H9 (cell line): Measurements from ENCODE around the gene EPHA1. TPM values are rescaled to one million over a fixed set of nuclear protein-coding genes. Genes with fewer than 3 reads are reported as not detected.

Experiments used
- DNase-seq: peaks from one replicate; pipeline ENCODE4 v3.0.0-alpha.2; 2017
- H2AFZ ChIP-seq: one replicate; pipeline ENCODE4 v1.6.1; 2013; ENCODE audit warnings: mild to moderate bottlenecking, low read length, control low read depth, moderate library complexity
- H2AK5ac ChIP-seq: 2 replicates; pipeline ENCODE4 v1.6.1; 2013; ENCODE audit warnings: low read length, control low read depth, mixed read lengths; ENCODE audit not compliant: insufficient read length
- H2BK120ac ChIP-seq: one replicate; pipeline ENCODE4 v1.6.1; 2013; ENCODE audit warnings: low read depth, mild to moderate bottlenecking, low read length, control low read depth, inconsistent platforms; ENCODE audit not compliant: poor library complexity, severe bottlenecking
- H2BK12ac ChIP-seq: 2 replicates; pipeline ENCODE4 v1.6.1; 2013; ENCODE audit warnings: low read length, control low read depth, mixed read lengths, low read depth; ENCODE audit not compliant: insufficient read length
- H2BK15ac ChIP-seq: 2 replicates; pipeline ENCODE4 v1.6.1; 2013; ENCODE audit warnings: low read depth, low read length, control low read depth
- H2BK20ac ChIP-seq: one replicate; pipeline ENCODE4 v1.6.1; 2013; ENCODE audit warnings: low read depth, mild to moderate bottlenecking, low read length, control low read depth, inconsistent platforms; ENCODE audit not compliant: poor library complexity, severe bottlenecking
- H2BK5ac ChIP-seq: 2 replicates; pipeline ENCODE4 v1.6.1; 2013; ENCODE audit warnings: low read length, control low read depth, mixed read lengths; ENCODE audit not compliant: insufficient read length
- H3K14ac ChIP-seq: 2 replicates; pipeline ENCODE4 v1.6.1; 2013; ENCODE audit warnings: low read length, control low read depth; ENCODE audit not compliant: insufficient read depth
- H3K18ac ChIP-seq: 2 replicates; pipeline ENCODE4 v1.6.1; 2013; ENCODE audit warnings: low read depth, mild to moderate bottlenecking, mixed read lengths, low read length, control low read depth; ENCODE audit not compliant: insufficient read length
- H3K23ac ChIP-seq: 2 replicates; pipeline ENCODE4 v1.6.1; 2013; ENCODE audit warnings: low read length, control low read depth, mixed read lengths, low read depth; ENCODE audit not compliant: insufficient read length
- H3K23me2 ChIP-seq: 2 replicates; pipeline ENCODE4 v1.6.1; 2013; ENCODE audit warnings: low read depth, mild to moderate bottlenecking, mixed read lengths, low read length, control low read depth; ENCODE audit not compliant: insufficient read length, poor library complexity, severe bottlenecking
- H3K27ac ChIP-seq: 2 replicates; pipeline ENCODE4 v1.5.1; 2013; ENCODE audit warnings: low read length, control low read depth, mixed read lengths, low read depth; ENCODE audit not compliant: insufficient read length
- H3K27me3 ChIP-seq: 2 replicates; pipeline ENCODE4 v1.6.1; 2013; ENCODE audit warnings: low read length, control low read depth, inconsistent platforms; ENCODE audit not compliant: insufficient read depth
- H3K4ac ChIP-seq: 2 replicates; pipeline ENCODE4 v1.6.1; 2013; ENCODE audit warnings: low read depth, mild to moderate bottlenecking, control low read depth, inconsistent platforms, low read length, moderate library complexity
- H3K4me1 ChIP-seq: 2 replicates; pipeline ENCODE4 v1.6.1; 2013; ENCODE audit warnings: low read length, control low read depth, inconsistent platforms; ENCODE audit not compliant: insufficient read depth
- H3K4me2 ChIP-seq: 2 replicates; pipeline ENCODE4 v1.6.1; 2013; ENCODE audit warnings: low read length, control low read depth, mixed read lengths; ENCODE audit not compliant: insufficient read length, insufficient read depth
- H3K56ac ChIP-seq: 2 replicates; pipeline ENCODE4 v1.6.1; 2013; ENCODE audit warnings: low read depth, mild to moderate bottlenecking, mixed read lengths, low read length, control low read depth; ENCODE audit not compliant: insufficient read length
- H3K79me1 ChIP-seq: 2 replicates; pipeline ENCODE4 v1.6.1; 2013; ENCODE audit warnings: low read depth, mild to moderate bottlenecking, moderate library complexity, low read length, control low read depth, inconsistent platforms; ENCODE audit not compliant: insufficient read depth, poor library complexity, severe bottlenecking
- H3K79me2 ChIP-seq: 2 replicates; pipeline ENCODE4 v1.6.1; 2013; ENCODE audit warnings: low read length, control low read depth, inconsistent platforms; ENCODE audit not compliant: insufficient read depth
- H3K9ac ChIP-seq: 2 replicates; pipeline ENCODE4 v1.6.1; 2013; ENCODE audit warnings: low read length, control low read depth, mixed read lengths; ENCODE audit not compliant: insufficient read length; ENCODE audit errors: extremely low read depth
- H3K9me3 ChIP-seq: one replicate; pipeline ENCODE4 v1.6.1; 2013; ENCODE audit warnings: low read depth, low read length, inconsistent platforms; ENCODE audit not compliant: control insufficient read depth
- H3T11ph ChIP-seq: one replicate; pipeline ENCODE4 v1.6.1; 2013; ENCODE audit warnings: mild to moderate bottlenecking, low read length, control low read depth, inconsistent platforms
- H4K20me1 ChIP-seq: one replicate; pipeline ENCODE4 v1.6.1; 2013; ENCODE audit not compliant: control insufficient read depth, insufficient read length, insufficient read depth
- H4K5ac ChIP-seq: 2 replicates; pipeline ENCODE4 v1.6.1; 2013; ENCODE audit warnings: low read depth, mild to moderate bottlenecking, mixed read lengths, low read length, control low read depth; ENCODE audit not compliant: insufficient read length
- H4K8ac ChIP-seq: replicated peaks from 2 replicates; pipeline ENCODE4 v1.6.1; 2013; ENCODE audit warnings: low read length, control low read depth, mixed read lengths, low read depth; ENCODE audit not compliant: insufficient read length
- H4K91ac ChIP-seq: 2 replicates; pipeline ENCODE4 v1.6.1; 2013; ENCODE audit warnings: low read depth, mild to moderate bottlenecking, moderate library complexity, mixed read lengths, low read length, control low read depth; ENCODE audit not compliant: insufficient read length
- H3K27ac Mint-ChIP-seq, 3 experiments: 2 replicates in 2 of 3; 3 replicates in 1 of 3; pipeline ENCODE4 v1.8.0; 2020 to 2021; ENCODE audit warnings: mixed read lengths in 3 of 3, mild to moderate bottlenecking in 1 of 3, moderate library complexity in 1 of 3
- H3K27me3 Mint-ChIP-seq: 2 replicates; pipeline ENCODE4 v1.8.0; 2021; ENCODE audit warnings: low read depth, mild to moderate bottlenecking, moderate library complexity, mixed read lengths
- H3K36me3 Mint-ChIP-seq, 3 experiments: 2 replicates in 2 of 3; 3 replicates in 1 of 3; pipeline ENCODE4 v1.8.0; 2020 to 2021; ENCODE audit warnings: low read depth in 3 of 3, mixed read lengths in 3 of 3; ENCODE audit not compliant: insufficient read depth in 1 of 3
- H3K4me1 Mint-ChIP-seq, 2 experiments: 2 replicates each; pipeline ENCODE4 v1.8.0; 2020; ENCODE audit warnings: mixed read lengths in 2 of 2
- H3K4me3 Mint-ChIP-seq, 2 experiments: 2 replicates in 1 of 2; 3 replicates in 1 of 2; pipeline ENCODE4 v1.8.0; 2020 to 2021; ENCODE audit warnings: mild to moderate bottlenecking in 2 of 2, mixed read lengths in 2 of 2, moderate library complexity in 1 of 2
- H3K9me3 Mint-ChIP-seq, 2 experiments: 2 replicates in 1 of 2; 3 replicates in 1 of 2; pipeline ENCODE4 v1.8.0; 2020; ENCODE audit warnings: mild to moderate bottlenecking in 2 of 2, mixed read lengths in 2 of 2, moderate library complexity in 1 of 2
- CTCF ChIP-seq: fragments of 200-600 bp; sonication (generic); conservative IDR thresholded peaks from 3 replicates; pipeline ENCODE4 v1.8.0; 2021; ENCODE audit warnings: antibody characterized with exemption, mild to moderate bottlenecking
- WGBS: extraction: QIAGEN DNeasy Blood & Tissue Kit; methylation state at CpG from one replicate; pipeline ENCODE4 v1.1.7; 2013; ENCODE audit warnings: missing lambda C conversion rate, low lambda C conversion rate, mixed read lengths; ENCODE audit not compliant: insufficient read length; ENCODE audit errors: extremely low coverage; 5-methylcytosine and 5-hydroxymethylcytosine counted together
- total RNA-seq: library from RNA; stranded (reverse); gene quantifications from 2 replicates; pipeline ENCODE4 v1.2.1, GENCODE V29; 2021

The EPHA1 gene
- total RNA-seq, 1 experiment from 2014 or later, result 109 TPM

GRCh38 chr7:143433759-143434158 lies 25.1 kb upstream of the EPHA1 start:
- Histone ChIP-seq H2AK5ac (no peak overlapping the region), H3K14ac (no peak overlapping the region), H3K79me1 (no peaks in the 10 kb centered on the region), H3T11ph (no peak overlapping the region), H2BK20ac (no peak overlapping the region), H2BK120ac (no peak overlapping the region), H3K4me2 (no peak overlapping the region), H3K9ac (no peak overlapping the region), H3K23me2 (no peaks in the 10 kb centered on the region), H3K4ac (no peak overlapping the region), H3K23ac (no peak overlapping the region), H4K5ac (no peak overlapping the region), H3K18ac (no peak overlapping the region), H3K79me2 (no peaks in the 10 kb centered on the region), H3K27ac (no peak overlapping the region), H3K9me3 (no peaks in the 10 kb centered on the region), H4K20me1 (no peaks in the 10 kb centered on the region), H3K27me3 (no peaks in the 10 kb centered on the region), H3K56ac (no peak overlapping the region), H2BK15ac (no peak overlapping the region), H2BK12ac (no peak overlapping the region), H4K8ac (no peak overlapping the region), H4K91ac (no peak overlapping the region), H2AFZ (no peak overlapping the region), H3K4me1 (peaks cover 7% of the 10 kb centered on the region; the same call in 1 of the 2 replicates), H2BK5ac (no peak overlapping the region)
- no CpG with 5 or more reads among the region's 4 CpGs for WGBS
- Mint-ChIP-seq H3K4me1 (peaks cover 21% of the 10 kb centered on the region in 2 experiments), H3K36me3 (no peaks in the 10 kb centered on the region; a peak in 1 of 7 replicates), H3K27me3 (no peaks in the 10 kb centered on the region; the same call in 1 of the 2 replicates), H3K27ac (no peak overlapping the region), H3K9me3 (no peaks in the 10 kb centered on the region), H3K4me3 (no peak overlapping the region)
- DNase-seq, result no peak
- TF ChIP-seq CTCF, result no peak
